NCI-H128 (cell line): Measurements from ENCODE around the gene CCL17.
A peak's percentile ranks its signal among the peaks of the same experiment; 100 is the strongest.
"Not testable (repeated sequence)": the region's sequence is repeated elsewhere in the genome, so short reads cannot be mapped to it uniquely, and the experiment has no call there.

Source experiments
- DNase-seq: peaks from one replicate; lab custom pipeline; 2025; ENCODE audit not compliant: unreplicated experiment; lab: John Stamatoyannopoulos, UW

The CCL17 gene

GRCh38 chr16:57395026-57395425 lies 9.5 kb upstream of the CCL17 start:
- DNase-seq: no peak

- no peak for DNase-seq
These were observed 7.8 kb upstream of the CCL17 start for GRCh38 chr16:57396786-57397185.

- DNase-seq: not testable (repeated sequence)
These were observed 7.1 kb upstream of the CCL17 start for GRCh38 chr16:57397493-57397892.

GRCh38 chr16:57401943-57402640 lies 2.5 kb upstream of the CCL17 start:
- no peak for DNase-seq

GRCh38 chr16:57405097-57405496 lies 530 bp downstream of the CCL17 start:
- DNase-seq: no peak

- DNase-seq: no peak
These were observed 2.3 kb downstream of the CCL17 start for GRCh38 chr16:57406881-57407280.

GRCh38 chr16:57407521-57408353 lies 3.2 kb downstream of the CCL17 start:
- DNase-seq: no peak

GRCh38 chr16:57409065-57409464 lies 4.5 kb downstream of the CCL17 start:
- DNase-seq: no peak

- DNase-seq: no peak
These were observed 5.5 kb downstream of the CCL17 start for GRCh38 chr16:57409870-57410587.

GRCh38 chr16:57411362-57411976 lies 6.9 kb downstream of the CCL17 start:
- DNase-seq: no peak

- no peak for DNase-seq
These were observed 8.0 kb downstream of the CCL17 start for GRCh38 chr16:57412584-57412983.

GRCh38 chr16:57413301-57413730 lies 8.7 kb downstream of the CCL17 start:
- DNase-seq: no peak

- no peak for DNase-seq
These were observed 9.2 kb downstream of the CCL17 start for GRCh38 chr16:57413733-57414132.

GRCh38 chr16:57416084-57416483 lies 11.5 kb downstream of the CCL17 start:
- DNase-seq: no peak

GRCh38 chr16:57419506-57419905 lies 14.9 kb downstream of the CCL17 start:
- DNase-seq: no peak

- DNase-seq: peak; percentile 17
These were observed 17.7 kb downstream of the CCL17 start for GRCh38 chr16:57422026-57422944.

- DNase-seq: no peak
These were observed 18.6 kb downstream of the CCL17 start for GRCh38 chr16:57423152-57423551.

GRCh38 chr16:57424583-57424982 lies 20.0 kb downstream of the CCL17 start:
- no peak for DNase-seq

GRCh38 chr16:57426356-57426755 lies 21.8 kb downstream of the CCL17 start:
- no peak for DNase-seq

- no peak for DNase-seq
These were observed 22.7 kb downstream of the CCL17 start for GRCh38 chr16:57427307-57427706.
